H1 (cell line): Measurements from ENCODE around the gene RNF128. TPM values are rescaled to one million over a fixed set of nuclear protein-coding genes. Genes with fewer than 3 reads are reported as not detected.

Experiments
- CTCF ChIA-PET: fragments of 300-600 bp; sonication (Branson Sonifier 250); formaldehyde crosslinking; loops from one replicate; lab custom pipeline; 2021; ENCODE audit not compliant: partially characterized antibody; lab: Charles Lee
- POLR2A ChIA-PET: fragments of 300-600 bp; sonication (Branson Sonifier 250); formaldehyde crosslinking; loops from one replicate; lab custom pipeline; 2021; ENCODE audit warnings: inconsistent platforms; ENCODE audit not compliant: partially characterized antibody; lab: Charles Lee
- DNase-seq, 2 experiments: peaks; one replicate each; pipeline versions ENCODE4 v3.0.0 to v3.0.0-alpha.2; 2010 to 2022; ENCODE audit warnings: low spot score in 2 of 2, low read depth in 1 of 2, mixed read lengths in 1 of 2
- FAIRE-seq: peaks from 2 replicates; lab custom pipeline; 2011; peaks lifted over from hg19 to GRCh38; lab: Jason Lieb, UNC
- H2AFZ ChIP-seq: 2 replicates; pipeline ENCODE4 v1.8.1; 2012; ENCODE audit warnings: low read length, inconsistent platforms
- H2AK5ac ChIP-seq: 2 replicates; pipeline ENCODE4 v1.6.1; 2013; ENCODE audit warnings: low read depth, low read length
- H2BK120ac ChIP-seq: replicated peaks from 2 replicates; pipeline ENCODE3; 2013; ENCODE audit warnings: low read depth, low read length, inconsistent platforms
- H2BK12ac ChIP-seq: 2 replicates; pipeline ENCODE4 v1.6.1; 2013; ENCODE audit warnings: low read depth, low read length
- H2BK15ac ChIP-seq: 2 replicates; pipeline ENCODE4 v1.6.1; 2013; ENCODE audit warnings: low read length
- H2BK20ac ChIP-seq: 2 replicates; pipeline ENCODE4 v1.6.1; 2013; ENCODE audit warnings: low read length
- H2BK5ac ChIP-seq: 2 replicates; pipeline ENCODE4 v1.6.1; 2013; ENCODE audit warnings: low read depth, low read length
- H3K14ac ChIP-seq: 2 replicates; pipeline ENCODE4 v1.6.1; 2013; ENCODE audit warnings: inconsistent platforms; ENCODE audit not compliant: insufficient read length
- H3K18ac ChIP-seq: 2 replicates; pipeline ENCODE4 v1.6.1; 2013; ENCODE audit warnings: low read length; ENCODE audit errors: extremely low read depth
- H3K23ac ChIP-seq: 2 replicates; pipeline ENCODE4 v1.6.1; 2013; ENCODE audit warnings: inconsistent platforms; ENCODE audit not compliant: insufficient read length
- H3K23me2 ChIP-seq: 2 replicates; pipeline ENCODE4 v1.6.1; 2013; ENCODE audit warnings: low read depth, low read length
- H3K27ac ChIP-seq: 2 replicates; pipeline ENCODE4 v1.6.1; 2011; ENCODE audit warnings: low read depth, low read length, inconsistent platforms
- H3K27me3 ChIP-seq, 4 experiments: replicated peaks in 1 of 4; 1 replicate in 1 of 4; 2 replicates in 3 of 4; pipeline versions ENCODE4 v1.6.1 to v1.8.1; 2011 to 2013; ENCODE audit warnings: low read length in 3 of 4, mild to moderate bottlenecking in 3 of 4, inconsistent platforms in 2 of 4, mixed read lengths in 2 of 4, moderate library complexity in 1 of 4; ENCODE audit not compliant: control insufficient read depth in 3 of 4, insufficient read depth in 3 of 4; ENCODE audit errors: extremely low read depth in 1 of 4
- H3K36me3 ChIP-seq, 4 experiments: 2 replicates each; pipeline versions ENCODE4 v1.6.1 to v1.8.1; 2011 to 2013; ENCODE audit warnings: mild to moderate bottlenecking in 4 of 4, low read length in 3 of 4, moderate library complexity in 2 of 4, control low read depth in 1 of 4, inconsistent platforms in 1 of 4; ENCODE audit not compliant: insufficient read depth in 4 of 4, control insufficient read depth in 2 of 4
- H3K4ac ChIP-seq: replicated peaks from 2 replicates; pipeline ENCODE3; 2013; ENCODE audit warnings: low read length, low read depth, mixed read lengths, inconsistent platforms; ENCODE audit not compliant: insufficient read length
- H3K4me1 ChIP-seq, 4 experiments: replicated peaks in 1 of 4; 1 replicate in 1 of 4; 2 replicates in 3 of 4; pipeline versions ENCODE4 v1.6.1 to v1.8.1; 2011 to 2013; ENCODE audit warnings: low read length in 3 of 4, inconsistent platforms in 2 of 4, mixed read lengths in 1 of 4; ENCODE audit not compliant: insufficient read depth in 4 of 4, control insufficient read depth in 3 of 4
- H3K4me2 ChIP-seq, 2 experiments: 2 replicates each; pipeline versions ENCODE4 v1.6.1 to v1.8.1; 2011 to 2013; ENCODE audit warnings: low read depth in 2 of 2, low read length in 2 of 2, control low read depth in 1 of 2, inconsistent platforms in 1 of 2, mild to moderate bottlenecking in 1 of 2; ENCODE audit not compliant: insufficient read depth in 1 of 2
- H3K4me3 ChIP-seq, 4 experiments: fragments of 200-600, 300-600 bp in 1 of 4; sonication (generic), shearing (Covaris generic), sonication (Bioruptor Twin) in 1 of 4; 2 replicates each; pipeline versions ENCODE4 v1.5.1 to v1.8.1; 2011 to 2016; ENCODE audit warnings: low read length in 4 of 4, low read depth in 3 of 4, control low read depth in 2 of 4, inconsistent platforms in 2 of 4, mild to moderate bottlenecking in 2 of 4, mixed read lengths in 1 of 4, moderate library complexity in 1 of 4; ENCODE audit not compliant: insufficient read depth in 2 of 4; ENCODE audit errors: extremely low read depth in 1 of 4
- H3K56ac ChIP-seq: replicated peaks from 2 replicates; pipeline ENCODE3; 2013; ENCODE audit warnings: low read depth, mild to moderate bottlenecking, mixed read lengths, low read length, inconsistent platforms; ENCODE audit not compliant: insufficient read length
- H3K79me1 ChIP-seq: 2 replicates; pipeline ENCODE4 v1.6.1; 2013; ENCODE audit warnings: low read depth, low read length, control low read depth
- H3K79me2 ChIP-seq, 2 experiments: 2 replicates each; pipeline versions ENCODE4 v1.6.1 to v1.8.1; 2012 to 2013; ENCODE audit warnings: low read length in 2 of 2, mild to moderate bottlenecking in 2 of 2, inconsistent platforms in 1 of 2; ENCODE audit not compliant: insufficient read depth in 2 of 2, control insufficient read depth in 1 of 2
- H3K9ac ChIP-seq, 4 experiments: replicated peaks in 1 of 4; 1 replicate in 1 of 4; 2 replicates in 3 of 4; pipeline versions ENCODE4 v1.6.1 to v1.8.1; 2011 to 2013; ENCODE audit warnings: low read depth in 3 of 4, low read length in 3 of 4, control low read depth in 2 of 4, mild to moderate bottlenecking in 2 of 4, moderate library complexity in 2 of 4, inconsistent platforms in 1 of 4; ENCODE audit errors: extremely low read depth in 1 of 4
- H3K9me3 ChIP-seq, 2 experiments: 2 replicates each; pipeline versions ENCODE4 v1.6.1 to v1.8.1; 2012 to 2013; ENCODE audit warnings: mild to moderate bottlenecking in 2 of 2, moderate library complexity in 2 of 2, control low read depth in 1 of 2, inconsistent platforms in 1 of 2, low read depth in 1 of 2, low read length in 1 of 2, mixed read lengths in 1 of 2; ENCODE audit not compliant: insufficient read depth in 2 of 2
- H4K20me1 ChIP-seq, 2 experiments: replicated peaks in 1 of 2; 2 replicates each; pipeline versions ENCODE3 to v1.8.1; 2011 to 2013; ENCODE audit warnings: inconsistent platforms in 2 of 2, low read length in 2 of 2, mild to moderate bottlenecking in 1 of 2; ENCODE audit not compliant: insufficient read depth in 2 of 2, control insufficient read depth in 1 of 2
- H4K5ac ChIP-seq: 2 replicates; pipeline ENCODE4 v1.6.1; 2013; ENCODE audit warnings: low read length, low read depth, mixed read lengths, inconsistent platforms; ENCODE audit not compliant: insufficient read length
- H4K8ac ChIP-seq: 2 replicates; pipeline ENCODE4 v1.8.0; 2013; ENCODE audit warnings: mild to moderate bottlenecking, moderate library complexity, low read length, inconsistent platforms; ENCODE audit not compliant: insufficient read depth; ENCODE audit errors: extremely low read depth
- H4K91ac ChIP-seq: replicated peaks from 2 replicates; pipeline ENCODE3; 2013; ENCODE audit warnings: low read length, mixed read lengths, inconsistent platforms; ENCODE audit not compliant: insufficient read length
- BRCA1 ChIP-seq: IDR thresholded peaks from 2 replicates; pipeline ENCODE4 v1.6.1; 2012; ENCODE audit warnings: low read depth, low read length, improper control_type of control experiment
- CEBPB ChIP-seq: IDR thresholded peaks from 2 replicates; pipeline ENCODE4 v1.6.1; 2012; ENCODE audit warnings: low read depth, low read length
- KDM1A ChIP-seq: fragments of 200-600, 300-600 bp; sonication (generic); IDR thresholded peaks from 2 replicates; pipeline ENCODE4 v1.7.1; 2016; ENCODE audit warnings: mild to moderate bottlenecking, low read length, borderline replicate concordance
- KDM5A ChIP-seq: fragments of 200-600 bp; IDR thresholded peaks from 2 replicates; pipeline ENCODE4 v1.7.1; 2012; ENCODE audit warnings: mild to moderate bottlenecking, low read length, inconsistent platforms, mixed read lengths
- POLR2AphosphoS5 ChIP-seq: IDR thresholded peaks from 2 replicates; pipeline ENCODE4 v1.6.1; 2011; ENCODE audit warnings: low read depth, low read length
- POU5F1 ChIP-seq: IDR thresholded peaks from 2 replicates; pipeline ENCODE4 v1.6.1; 2011; ENCODE audit warnings: low read depth, mild to moderate bottlenecking, low read length, moderate library complexity
- RNF2 ChIP-seq: fragments of 200-900, 300-1000 bp; sonication (generic); IDR thresholded peaks from 2 replicates; pipeline ENCODE4 v1.7.1; 2016; ENCODE audit warnings: borderline replicate concordance, low read depth, mild to moderate bottlenecking, antibody characterized with exemption, low read length; ENCODE audit not compliant: poor library complexity, severe bottlenecking; ENCODE audit errors: missing control alignments
- SP2 ChIP-seq: IDR thresholded peaks from 2 replicates; pipeline ENCODE4 v1.6.1; 2012; ENCODE audit warnings: mild to moderate bottlenecking, low read length, inconsistent platforms
- TCF12 ChIP-seq: IDR thresholded peaks from 2 replicates; pipeline ENCODE4 v1.6.1; 2011; ENCODE audit warnings: low read depth, mild to moderate bottlenecking, low read length
- WGBS, 2 experiments: shearing (Covaris generic) in 1 of 2; methylation state at CpG; one replicate each; pipeline versions ENCODE4 v1.1.6 to v1.1.7; 2013 to 2015; ENCODE audit warnings: low lambda C conversion rate in 2 of 2, mixed read lengths in 2 of 2, inconsistent platforms in 1 of 2, low coverage in 1 of 2, missing lambda C conversion rate in 1 of 2; ENCODE audit not compliant: insufficient replicate concordance in 2 of 2, insufficient coverage in 1 of 2, insufficient read length in 1 of 2; ENCODE audit errors: extremely low coverage in 1 of 2, missing lambda C conversion rate in 1 of 2; 5-methylcytosine and 5-hydroxymethylcytosine counted together
- polyA plus RNA-seq, 7 experiments: library from polyadenylated mRNA; depleted of rRNA in 3 of 7; stranded (reverse) in 5 of 7; unstranded in 2 of 7; fragments of >200 nt in 5 of 7; fragments of 200-250 nt in 2 of 7; gene quantifications; 1 replicate in 5 of 7; 2 replicates in 1 of 7; 4 replicates in 1 of 7; pipeline versions ENCODE4 v1.2.1 to v1.2.3, GENCODE V29; 2011 to 2013; ENCODE audit warnings: missing spikeins in 2 of 7, mixed read lengths in 2 of 7
- total RNA-seq: library from RNA; stranded (reverse); fragmentation: NEBNext Ultra II Directional; extraction: Animal tissue kit (Norgen Biotek cat#: 25700); gene quantifications from 2 replicates; pipeline ENCODE4 v1.2.1, GENCODE V29; 2021
- TF ChIP-seq, protein P1 (sequence below): IDR thresholded peaks from 2 replicates; pipeline ENCODE4 v1.6.1; 2011; ENCODE audit warnings: low read length, improper control_type of control experiment

RNF128 gene
- total and polyA plus RNA-seq, 2 of the 8 experiments (the other 6 are each of a cell fraction or from before 2014, with no cell fraction given): 0.74 to 2.0 TPM

- no peaks in the 10 kb centered on the region for H3K9me3 ChIP-seq
- ChIA-PET POLR2A (no interaction called here), CTCF (no interaction called here)
- no peaks in the 10 kb centered on the region for H3K36me3 ChIP-seq
- H3K27me3 ChIP-seq: no peaks in the 10 kb centered on the region
- H2BK120ac ChIP-seq: no peak overlapping the region
- no peak overlapping the region for H3K56ac ChIP-seq
- no peak overlapping the region for H3K14ac ChIP-seq
- DNase-seq: no peak
- no peaks in the 10 kb centered on the region for H4K20me1 ChIP-seq
- H3K9ac ChIP-seq: no peak overlapping the region
- H3K27ac ChIP-seq: no peak overlapping the region
- no peak overlapping the region for H3K18ac ChIP-seq
- no peak overlapping the region for H4K5ac ChIP-seq
- no peak for FAIRE-seq
- H2AFZ ChIP-seq: no peak overlapping the region
- H3K79me2 ChIP-seq: no peaks in the 10 kb centered on the region
- no peak overlapping the region for H4K91ac ChIP-seq
- H2AK5ac ChIP-seq: no peak overlapping the region
- no peak overlapping the region for H3K4me2 ChIP-seq
- no peak overlapping the region for H3K4me3 ChIP-seq
- no peak overlapping the region for H2BK15ac ChIP-seq
- no peak overlapping the region for H4K8ac ChIP-seq
- H3K4me1 ChIP-seq: no peaks in the 10 kb centered on the region
- no peaks in the 10 kb centered on the region for H3K79me1 ChIP-seq
- H2BK12ac ChIP-seq: no peak overlapping the region
- H3K23ac ChIP-seq: no peak overlapping the region
- H2BK5ac ChIP-seq: no peak overlapping the region
- H2BK20ac ChIP-seq: no peak overlapping the region
- no peak overlapping the region for H3K4ac ChIP-seq
- WGBS, 2 experiments: 89% methylated on average over 7 of the region's 7 CpGs; no CpG with 5 or more reads in 1 of the 2 experiments
- H3K23me2 ChIP-seq: no peaks in the 10 kb centered on the region
- no peak for TF ChIP-seq RNF2
- TF ChIP-seq BRCA1: no peak
- TF ChIP-seq POLR2AphosphoS5: no peak
- TF ChIP-seq TCF12: no peak
- TF ChIP-seq CEBPB: no peak
- no peak for TF ChIP-seq SP2
- no peak for TF ChIP-seq KDM5A
- TF ChIP-seq, protein P1, sequence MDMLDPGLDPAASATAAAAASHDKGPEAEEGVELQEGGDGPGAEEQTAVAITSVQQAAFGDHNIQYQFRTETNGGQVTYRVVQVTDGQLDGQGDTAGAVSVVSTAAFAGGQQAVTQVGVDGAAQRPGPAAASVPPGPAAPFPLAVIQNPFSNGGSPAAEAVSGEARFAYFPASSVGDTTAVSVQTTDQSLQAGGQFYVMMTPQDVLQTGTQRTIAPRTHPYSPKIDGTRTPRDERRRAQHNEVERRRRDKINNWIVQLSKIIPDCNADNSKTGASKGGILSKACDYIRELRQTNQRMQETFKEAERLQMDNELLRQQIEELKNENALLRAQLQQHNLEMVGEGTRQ: no peak
- TF ChIP-seq POU5F1: no peak
- no peak for TF ChIP-seq KDM1A
Observed at GRCh38 chrX:106811131-106811910, 84.8 kb downstream of the RNF128 start.
